NCI-H1436 treated with DMSO at 0.1 percent for 48 hours (cell line): Measurements from ENCODE around the gene SNUPN.

Experiments
- DNase-seq: peaks from one replicate; lab custom pipeline; 2025; lab: John Stamatoyannopoulos, UW

The SNUPN gene

GRCh38 chr15:75654201-75654907, 28.8 kb upstream of the SNUPN start:
- DNase-seq = no peak

GRCh38 chr15:75653347-75653913, 27.9 kb upstream of the SNUPN start:
- DNase-seq = no peak

- no peak for DNase-seq
Observed at GRCh38 chr15:75651810-75652543, 26.5 kb upstream of the SNUPN start.

GRCh38 chr15:75650908-75651809, 25.6 kb upstream of the SNUPN start:
- DNase-seq = no peak

- DNase-seq = no peak
Observed at GRCh38 chr15:75649848-75650247, 24.3 kb upstream of the SNUPN start.

- DNase-seq = no peak
Observed at GRCh38 chr15:75649045-75649761, 23.7 kb upstream of the SNUPN start.

GRCh38 chr15:75648156-75649000, 22.9 kb upstream of the SNUPN start:
- no peak for DNase-seq

GRCh38 chr15:75647370-75648155, 22.0 kb upstream of the SNUPN start, which contains the start of gene SNX33:
SNX33 (plus strand) TSS chr15:75647912; CDS start chr15:75649103, 1,191 bp downstream.
- DNase-seq = no peak

- no peak for DNase-seq
Observed at GRCh38 chr15:75646944-75647364, 21.4 kb upstream of the SNUPN start.

- no peak for DNase-seq
Observed at GRCh38 chr15:75646112-75646943, 20.8 kb upstream of the SNUPN start.

- no peak for DNase-seq
Observed at GRCh38 chr15:75644376-75644775, 18.9 kb upstream of the SNUPN start.

- DNase-seq = no peak
Observed at GRCh38 chr15:75641603-75642002, 16.1 kb upstream of the SNUPN start.

GRCh38 chr15:75641179-75641503, 15.6 kb upstream of the SNUPN start:
- DNase-seq = no peak

- peak; percentile 60 for DNase-seq
Observed at GRCh38 chr15:75640483-75641178, 15.1 kb upstream of the SNUPN start.

- peak; percentile 94 for DNase-seq
Observed at GRCh38 chr15:75639709-75640482, 14.4 kb upstream of the SNUPN start, which contains the start of gene IMP3. IMP3 (minus strand) TSS chr15:75640224; CDS start chr15:75640168, 56 bp downstream.

GRCh38 chr15:75639191-75639708, 13.7 kb upstream of the SNUPN start:
- no peak for DNase-seq
